Left ventricle myocardium inferior (tissue), 1 donor: Measurements from ENCODE around the gene DOHH. TPM values are rescaled to one million over a fixed set of nuclear protein-coding genes. Genes with fewer than 3 reads are reported as not detected.

Source experiments
- DNase-seq: peaks from one replicate; pipeline ENCODE4 v3.0.0-alpha.2; 2020
- H3K27ac ChIP-seq: fragments of 200-600 bp; replicated peaks from 2 replicates; pipeline ENCODE4 v1.8.0; 2021
- H3K27me3 ChIP-seq: fragments of 200-600 bp; 2 replicates; pipeline ENCODE4 v1.8.0; 2021; ENCODE audit warnings: low read depth
- H3K36me3 ChIP-seq: fragments of 200-600 bp; 2 replicates; pipeline ENCODE4 v1.8.0; 2021
- H3K4me1 ChIP-seq: fragments of 200-600 bp; 2 replicates; pipeline ENCODE4 v1.8.0; 2021
- H3K4me3 ChIP-seq: fragments of 200-600 bp; 2 replicates; pipeline ENCODE4 v1.8.0; 2021; ENCODE audit warnings: mild to moderate bottlenecking, moderate library complexity
- H3K9me3 ChIP-seq: fragments of 200-600 bp; replicated peaks from 2 replicates; pipeline ENCODE4 v1.8.0; 2021
- CTCF ChIP-seq: fragments of 200-600 bp; IDR thresholded peaks from 2 replicates; pipeline ENCODE4 v1.8.0; 2021; ENCODE audit warnings: antibody characterized with exemption, mild to moderate bottlenecking, borderline replicate concordance
- intact Hi-C: fragments of 100-400 bp; cut with micrococcal nuclease; formaldehyde crosslinking; loops from one replicate; pipeline ENCODE4 v1.11.0; 2022
- total RNA-seq: library from RNA; stranded (reverse); fragmentation: NEBNext Ultra II Directional; extraction: Animal tissue kit (Norgen Biotek cat#: 25700); gene quantifications from one replicate; pipeline ENCODE4 v1.2.1, GENCODE V29; 2021
- donor health status: DM: no; HTN: yes; CAD: no; lungs with severe emphysema.

DOHH gene
- total RNA-seq, 1 donor from 2014 or later: 11.1 TPM

- H3K4me3 ChIP-seq: no peak overlapping the region
- peaks cover 64% of the 10 kb centered on the region for H3K27me3 ChIP-seq
- intact Hi-C loops: no loop called here
- no peak for DNase-seq
- peaks cover 11% of the 10 kb centered on the region for H3K4me1 ChIP-seq
- TF ChIP-seq CTCF: no peak
- no peaks in the 10 kb centered on the region for H3K36me3 ChIP-seq
- no peak overlapping the region for H3K27ac ChIP-seq
- no peaks in the 10 kb centered on the region for H3K9me3 ChIP-seq
These were observed 23.6 kb downstream of the DOHH start for GRCh38 chr19:3476830-3477229.

GRCh38 chr19:3475449-3475848 is 25.0 kb downstream of the DOHH start:
- H3K9me3 ChIP-seq: no peaks in the 10 kb centered on the region
- no peak overlapping the region for H3K4me3 ChIP-seq
- no peak overlapping the region for H3K27ac ChIP-seq
- H3K27me3 ChIP-seq: peaks cover 50% of the 10 kb centered on the region
- peaks cover 14% of the 10 kb centered on the region for H3K4me1 ChIP-seq
- no peak for DNase-seq
- intact Hi-C loops: no loop called here
- TF ChIP-seq CTCF: no peak
- no peaks in the 10 kb centered on the region for H3K36me3 ChIP-seq

- H3K36me3 ChIP-seq: no peaks in the 10 kb centered on the region
- TF ChIP-seq CTCF: no peak
- H3K4me3 ChIP-seq: no peak overlapping the region
- H3K27ac ChIP-seq: no peak overlapping the region
- no peaks in the 10 kb centered on the region for H3K9me3 ChIP-seq
- H3K27me3 ChIP-seq: peaks cover 43% of the 10 kb centered on the region
- H3K4me1 ChIP-seq: peaks cover 16% of the 10 kb centered on the region
- DNase-seq: no peak
- intact Hi-C loops: loop anchor here (5.0 kb wide), 1 partner anchor 147 kb away; no protein-coding TSS in a partner anchor
These were observed 25.9 kb downstream of the DOHH start for GRCh38 chr19:3474614-3475013.

GRCh38 chr19:3474010-3474409 is 26.5 kb downstream of the DOHH start:
- peaks cover 37% of the 10 kb centered on the region for H3K27me3 ChIP-seq
- no peak for TF ChIP-seq CTCF
- no peak overlapping the region for H3K27ac ChIP-seq
- no peaks in the 10 kb centered on the region for H3K36me3 ChIP-seq
- no peaks in the 10 kb centered on the region for H3K9me3 ChIP-seq
- DNase-seq: no peak
- intact Hi-C loops: loop anchor here (5.0 kb wide), 1 partner anchor 147 kb away; no protein-coding TSS in a partner anchor
- peaks cover 22% of the 10 kb centered on the region for H3K4me1 ChIP-seq
- H3K4me3 ChIP-seq: no peak overlapping the region

GRCh38 chr19:3471954-3472655 is 28.4 kb downstream of the DOHH start:
- TF ChIP-seq CTCF: peak; percentile 91
- Histone ChIP-seq H3K36me3 (no peaks in the 10 kb centered on the region), H3K9me3 (no peaks in the 10 kb centered on the region), H3K4me1 (peaks cover 39% of the 10 kb centered on the region), H3K27me3 (peaks cover 29% of the 10 kb centered on the region), H3K27ac (no peak overlapping the region), H3K4me3 (no peak overlapping the region)
- intact Hi-C loops: loop anchor here (5.0 kb wide), 1 partner anchor 145 kb away; no protein-coding TSS in a partner anchor
- peak; percentile 44 for DNase-seq
